PC-3 (cell line): ENCODE results near the gene DDX46. TPM values are rescaled to one million over a fixed set of nuclear protein-coding genes. Genes with fewer than 3 reads are reported as not detected.

ENCODE experiments used
- ATAC-seq: fragments of 200-7000 bp; cut with Tn5 transposase; 2 replicates; pipeline ENCODE4 v1.9.1; 2020; ENCODE audit warnings: mild to moderate bottlenecking, moderate library complexity
- BruUV-seq: library from RNA; stranded (reverse); fragments of 400-500 nt; replicated peaks from 2 replicates; lab custom pipeline; 2021; lab: Mats Ljungman, UMichigan
- CTCF ChIA-PET: fragments of 300-600 bp; sonication (Branson Sonifier 250); formaldehyde crosslinking; loops from one replicate; lab custom pipeline; 2022; ENCODE audit warnings: antibody characterized with exemption; lab: Charles Lee
- POLR2A ChIA-PET: fragments of 300-600 bp; sonication (Branson Sonifier 250); formaldehyde crosslinking; loops from one replicate; lab custom pipeline; 2022; ENCODE audit warnings: antibody characterized with exemption; ENCODE audit not compliant: unreplicated experiment; lab: Charles Lee
- DNase-seq: peaks from one replicate; pipeline ENCODE4 v3.0.0-alpha.2; 2015
- H2AFZ ChIP-seq: fragments of 300-600 bp; sonication (generic); 2 replicates; pipeline ENCODE4 v1.6.0; 2016; ENCODE audit warnings: antibody characterized with exemption, low read length
- H3F3A ChIP-seq: fragments of 300-600 bp; sonication (generic); one replicate; pipeline ENCODE4 v1.6.0; 2017; ENCODE audit warnings: antibody characterized with exemption, low read length, control low read depth, mild to moderate bottlenecking; ENCODE audit not compliant: unreplicated experiment
- H3K27ac ChIP-seq: fragments of 300-600 bp; sonication (generic); 2 replicates; pipeline ENCODE4 v1.5.1; 2016; ENCODE audit warnings: mild to moderate bottlenecking, low read length
- H3K27me3 ChIP-seq: fragments of 300-600 bp; sonication (generic); 2 replicates; pipeline ENCODE4 v1.6.1; 2016; ENCODE audit warnings: low read length, mixed read lengths
- H3K36me3 ChIP-seq: fragments of 300-600 bp; sonication (generic); 2 replicates; pipeline ENCODE4 v1.6.1; 2016; ENCODE audit warnings: low read depth, mixed run types, low read length, mixed read lengths
- H3K4me1 ChIP-seq: fragments of 300-600 bp; sonication (generic); 2 replicates; pipeline ENCODE4 v1.5.1; 2016; ENCODE audit warnings: low read length; ENCODE audit not compliant: insufficient read depth
- H3K4me2 ChIP-seq: fragments of 300-600 bp; sonication (generic); 2 replicates; pipeline ENCODE4 v1.6.0; 2016; ENCODE audit warnings: low read length
- H3K4me3 ChIP-seq: fragments of 300-600 bp; sonication (generic); 2 replicates; pipeline ENCODE4 v1.5.1; 2016; ENCODE audit warnings: mild to moderate bottlenecking, low read length, mixed read lengths
- H3K79me2 ChIP-seq: fragments of 300-600 bp; sonication (generic); 2 replicates; pipeline ENCODE4 v1.6.1; 2017; ENCODE audit warnings: low read length, mixed read lengths
- H3K9ac ChIP-seq: fragments of 300-600 bp; sonication (generic); 2 replicates; pipeline ENCODE4 v1.6.0; 2016; ENCODE audit warnings: mild to moderate bottlenecking, low read length
- H3K9me2 ChIP-seq: fragments of 300-600 bp; sonication (generic); replicated peaks from 2 replicates; pipeline ENCODE4 v1.6.1; 2016; ENCODE audit warnings: mixed run types, low read length, mixed read lengths
- H3K9me3 ChIP-seq: fragments of 300-600 bp; sonication (generic); 2 replicates; pipeline ENCODE4 v1.6.1; 2016; ENCODE audit warnings: low read length, mixed read lengths
- H4K20me1 ChIP-seq: fragments of 300-600 bp; sonication (generic); 2 replicates; pipeline ENCODE4 v1.6.1; 2016; ENCODE audit warnings: low read length, mixed read lengths
- EZH2 ChIP-seq: fragments of 300-600 bp; sonication (generic); IDR thresholded peaks from one replicate; pipeline ENCODE4 v1.6.1; 2017; ENCODE audit warnings: antibody characterized with exemption, mild to moderate bottlenecking, low read length; ENCODE audit not compliant: unreplicated experiment
- EZH2phosphoT487 ChIP-seq: fragments of 300-600 bp; sonication (generic); IDR thresholded peaks from 2 replicates; pipeline ENCODE4 v1.6.1; 2018; ENCODE audit warnings: mild to moderate bottlenecking, antibody characterized with exemption, low read length, borderline replicate concordance
- intact Hi-C: fragments of 100-400 bp; cut with micrococcal nuclease; formaldehyde crosslinking; loops from 2 replicates; pipeline ENCODE4 v1.9.0; 2023
- total RNA-seq: library from RNA; depleted of rRNA; stranded (reverse); fragments of >200 nt; gene quantifications from 2 replicates; pipeline ENCODE4 v1.2.3, GENCODE V29; 2014
- TF ChIP-seq, protein P1 (sequence below): fragments of 300-600 bp; sonication (generic); conservative IDR thresholded peaks from 2 replicates; pipeline ENCODE4 v1.5.1; 2017; ENCODE audit warnings: antibody characterized with exemption, low read depth, mild to moderate bottlenecking, low read length

DDX46 gene
- total RNA-seq, 1 experiment from 2014 or later, result 29.0 TPM

- no peak overlapping the region for H3K9ac ChIP-seq
- ATAC-seq, result no peak
- no peak for TF ChIP-seq EZH2
- TF ChIP-seq EZH2phosphoT487, result no peak
- TF ChIP-seq, protein P1, sequence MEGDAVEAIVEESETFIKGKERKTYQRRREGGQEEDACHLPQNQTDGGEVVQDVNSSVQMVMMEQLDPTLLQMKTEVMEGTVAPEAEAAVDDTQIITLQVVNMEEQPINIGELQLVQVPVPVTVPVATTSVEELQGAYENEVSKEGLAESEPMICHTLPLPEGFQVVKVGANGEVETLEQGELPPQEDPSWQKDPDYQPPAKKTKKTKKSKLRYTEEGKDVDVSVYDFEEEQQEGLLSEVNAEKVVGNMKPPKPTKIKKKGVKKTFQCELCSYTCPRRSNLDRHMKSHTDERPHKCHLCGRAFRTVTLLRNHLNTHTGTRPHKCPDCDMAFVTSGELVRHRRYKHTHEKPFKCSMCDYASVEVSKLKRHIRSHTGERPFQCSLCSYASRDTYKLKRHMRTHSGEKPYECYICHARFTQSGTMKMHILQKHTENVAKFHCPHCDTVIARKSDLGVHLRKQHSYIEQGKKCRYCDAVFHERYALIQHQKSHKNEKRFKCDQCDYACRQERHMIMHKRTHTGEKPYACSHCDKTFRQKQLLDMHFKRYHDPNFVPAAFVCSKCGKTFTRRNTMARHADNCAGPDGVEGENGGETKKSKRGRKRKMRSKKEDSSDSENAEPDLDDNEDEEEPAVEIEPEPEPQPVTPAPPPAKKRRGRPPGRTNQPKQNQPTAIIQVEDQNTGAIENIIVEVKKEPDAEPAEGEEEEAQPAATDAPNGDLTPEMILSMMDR, result no peak
Observed at GRCh38 chr5:134784946-134785620, 26.5 kb downstream of the DDX46 start.

DNA sequence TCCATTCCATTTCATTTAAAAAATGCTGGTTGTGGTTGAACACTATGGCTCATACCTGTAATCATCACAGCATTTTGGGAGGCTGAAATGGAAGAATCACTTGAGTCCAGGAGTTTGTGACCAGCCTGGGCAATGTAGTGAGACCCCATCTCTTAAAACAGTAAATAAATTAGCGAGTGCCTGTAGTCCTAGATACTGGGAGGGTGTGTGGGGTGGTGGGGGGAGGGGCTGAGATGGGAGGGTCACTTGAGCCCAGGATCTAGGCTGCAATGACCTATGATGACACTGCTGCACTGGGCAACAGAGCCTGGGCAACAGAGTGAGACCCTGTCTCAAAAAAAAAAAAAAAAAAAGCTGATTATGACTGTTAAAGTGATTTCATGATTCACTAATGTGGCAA, 29.1 kb downstream of the DDX46 start:
- no peaks in the 10 kb centered on the region for H3K9me3 ChIP-seq
- ChIA-PET CTCF (no interaction called here), POLR2A (no interaction called here)
- BruUV-seq, result no TSS peak
- no peak overlapping the region for H2AFZ ChIP-seq
- H4K20me1 ChIP-seq, result no peaks in the 10 kb centered on the region
- DNase-seq, result no peak
- H3K79me2 ChIP-seq, result no peaks in the 10 kb centered on the region
- H3K9me2 ChIP-seq, result no peaks in the 10 kb centered on the region
- H3K36me3 ChIP-seq, result peaks cover 40% of the 10 kb centered on the region
- intact Hi-C loops, result no loop called here
- H3K4me1 ChIP-seq, result no peaks in the 10 kb centered on the region
- TF ChIP-seq EZH2 (no peak), EZH2phosphoT487 (no peak)
- TF ChIP-seq, protein P1, result no peak
- no peaks in the 10 kb centered on the region for H3F3A ChIP-seq
- no peak for ATAC-seq
- H3K4me2 ChIP-seq, result no peak overlapping the region
- H3K27me3 ChIP-seq, result no peaks in the 10 kb centered on the region
- no peak overlapping the region for H3K4me3 ChIP-seq
- H3K27ac ChIP-seq, result no peak overlapping the region
- no peak overlapping the region for H3K9ac ChIP-seq

More at GRCh38 chr5:134784946-134785620, 26.5 kb downstream of the DDX46 start:
- intact Hi-C loops, result loop anchor here (2.0 to 5.0 kb wide), 2 partner anchors 66 to 117 kb away; no protein-coding TSS in a partner anchor
- Histone ChIP-seq H2AFZ (no peak overlapping the region), H3K27ac (no peak overlapping the region), H3K4me2 (no peak overlapping the region), H3K9me2 (no peaks in the 10 kb centered on the region), H3K4me3 (no peak overlapping the region), H3F3A (no peaks in the 10 kb centered on the region), H4K20me1 (no peaks in the 10 kb centered on the region), H3K79me2 (no peaks in the 10 kb centered on the region), H3K27me3 (no peaks in the 10 kb centered on the region), H3K9me3 (no peaks in the 10 kb centered on the region), H3K4me1 (no peaks in the 10 kb centered on the region), H3K36me3 (peaks cover 27% of the 10 kb centered on the region)
- POLR2A ChIA-PET, result interaction anchor here (0.6 kb wide), 1 partner anchor 59 kb away, joined by 3 read pairs; no protein-coding TSS in a partner anchor
- DNase-seq, result no peak
- BruUV-seq, result no TSS peak
- CTCF ChIA-PET, result no interaction called here

DNA sequence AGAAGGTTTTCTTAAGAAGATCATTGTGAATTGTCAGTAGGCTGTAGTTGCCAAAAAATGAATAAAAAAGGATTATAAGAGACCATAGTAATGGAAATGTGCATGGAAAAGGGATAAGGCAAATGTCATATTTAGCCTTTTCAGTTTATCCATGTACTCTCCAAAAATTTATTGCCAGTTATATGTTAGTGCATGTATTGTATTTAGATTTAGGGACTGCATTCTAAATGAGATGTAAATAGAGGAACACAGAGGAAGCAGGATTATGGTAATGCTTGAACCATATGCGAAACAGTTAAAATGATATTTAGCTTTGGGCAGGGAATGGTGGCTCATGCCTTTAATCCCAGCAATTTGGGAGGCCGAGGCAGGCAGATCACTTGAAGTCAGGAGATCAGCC, 33.0 kb downstream of the DDX46 start:
- DNase-seq (no peak), ATAC-seq (no peak)
- no peak for TF ChIP-seq EZH2
- TF ChIP-seq, protein P1, result no peak
- no peak for TF ChIP-seq EZH2phosphoT487
- Histone ChIP-seq H4K20me1 (no peaks in the 10 kb centered on the region), H3F3A (no peaks in the 10 kb centered on the region), H2AFZ (no peak overlapping the region), H3K27ac (no peak overlapping the region), H3K4me2 (no peak overlapping the region), H3K9ac (no peak overlapping the region), H3K79me2 (no peaks in the 10 kb centered on the region), H3K9me3 (no peaks in the 10 kb centered on the region), H3K4me1 (no peaks in the 10 kb centered on the region), H3K36me3 (peaks cover 37% of the 10 kb centered on the region), H3K9me2 (no peaks in the 10 kb centered on the region), H3K4me3 (no peak overlapping the region), H3K27me3 (no peaks in the 10 kb centered on the region)
- intact Hi-C loops, result no loop called here
- no TSS peak for BruUV-seq
- POLR2A ChIA-PET, result interaction anchor here (0.7 kb wide), 1 partner anchor 157 kb away, joined by 3 read pairs; no protein-coding TSS in a partner anchor
- CTCF ChIA-PET, result no interaction called here
